Esophagus muscularis mucosa (tissue), 4 donors: ENCODE measurements around the gene TMPRSS15. TPM values are rescaled to one million over a fixed set of nuclear protein-coding genes. Genes with fewer than 3 reads are reported as not detected.

Source experiments
- DNase-seq: peaks from one replicate; pipeline ENCODE4 v3.0.0-alpha.2; 2017; ENCODE audit errors: extremely low spot score
- H3K27ac ChIP-seq, 4 donors: fragments of 200-600 bp; sonication (generic); replicated peaks in 1 of 4; 1 replicate in 3 of 4; 2 replicates in 1 of 4; pipeline ENCODE4 v1.5.1; 2016 to 2019; ENCODE audit warnings: mild to moderate bottlenecking in 1 of 4
- H3K27me3 ChIP-seq, 4 donors: fragments of 200-600 bp; sonication (generic); one replicate each; pipeline versions ENCODE4 v1.5.1 to v1.6.0; 2016 to 2019
- H3K36me3 ChIP-seq, 4 donors: fragments of 200-600 bp; sonication (generic); one replicate each; pipeline ENCODE4 v1.5.1; 2016 to 2019
- H3K4me1 ChIP-seq, 4 donors: fragments of 200-600 bp; sonication (generic); one replicate each; pipeline ENCODE4 v1.5.1; 2016 to 2019
- H3K4me3 ChIP-seq, 4 donors: fragments of 200-600 bp; sonication (generic); 1 replicate in 2 of 4; 2 replicates in 2 of 4; pipeline ENCODE4 v1.5.1; 2016 to 2019; ENCODE audit warnings: mild to moderate bottlenecking in 4 of 4, moderate library complexity in 1 of 4
- H3K9me3 ChIP-seq, 4 donors: fragments of 200-600 bp; sonication (generic); 1 replicate in 3 of 4; 2 replicates in 1 of 4; pipeline ENCODE4 v1.5.1; 2016 to 2019
- EP300 ChIP-seq: sonication (generic); formaldehyde crosslinking; IDR thresholded peaks from one replicate; pipeline ENCODE4 v1.6.1; 2017; ENCODE audit warnings: antibody characterized with exemption
- POLR2A ChIP-seq: fragments of 450-650 bp; IDR thresholded peaks from one replicate; pipeline ENCODE4 v1.6.1; 2017; ENCODE audit warnings: antibody characterized with exemption, moderate library complexity, mild to moderate bottlenecking, low read depth
- POLR2AphosphoS5 ChIP-seq, 2 donors: sonication (generic); formaldehyde crosslinking; IDR thresholded peaks; one replicate each; pipeline ENCODE4 v1.6.1; 2017; ENCODE audit warnings: antibody characterized with exemption in 2 of 2
- WGBS: methylation state at CpG from one replicate; pipeline ENCODE4 v1.1.5; 2018; 5-methylcytosine and 5-hydroxymethylcytosine counted together
- intact Hi-C: fragments of 100-400 bp; cut with DNase I; formaldehyde crosslinking; loops from one replicate; pipeline ENCODE4 v1.15.1; 2023
- total RNA-seq, 4 donors: library from RNA; depleted of rRNA; stranded (reverse); fragments of >200 nt; gene quantifications; one replicate each; pipeline versions ENCODE4 v1.1.0 to v1.2.1, GENCODE V29; 2016
- TF ChIP-seq, protein P1 (sequence below), 3 experiments: fragments of 200-600 bp in 2 of 3; fragments of 450-650 bp in 1 of 3; sonication (generic) in 2 of 3; IDR thresholded peaks; one replicate each; pipeline ENCODE4 v1.5.1; 2017 to 2019; ENCODE audit warnings: antibody characterized with exemption in 3 of 3, mild to moderate bottlenecking in 2 of 3, moderate library complexity in 1 of 3

The TMPRSS15 gene
- total RNA-seq, 4 donors from 2014 or later, result not detected

DNA sequence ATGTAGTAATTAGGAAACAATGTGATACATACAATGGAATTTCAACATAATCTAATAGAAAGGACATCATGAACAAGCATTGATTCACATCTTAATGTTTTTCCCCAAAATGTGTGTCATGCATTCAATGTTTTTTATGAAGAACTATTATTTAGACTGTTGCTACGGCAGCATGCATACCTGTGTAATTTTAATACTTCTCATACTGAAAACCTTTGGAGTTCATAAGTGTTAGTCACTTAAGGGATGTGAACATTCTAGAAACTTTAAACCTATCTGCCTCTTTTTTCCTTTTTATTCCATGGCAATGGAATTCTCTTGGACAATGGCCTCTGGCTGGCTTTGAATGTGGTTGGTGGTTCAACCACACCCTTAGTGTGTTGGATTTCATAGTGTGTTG is 48.6 kb downstream of the TMPRSS15 start:
- 86% methylated on average over 1 of the region's 1 CpG for WGBS
- no peaks in the 10 kb centered on the region for H3K27me3 ChIP-seq
- TF ChIP-seq POLR2A (no peak), POLR2AphosphoS5 (IDR thresholded peaks at IDR 0.05) (no peak), EP300 (no peak)
- TF ChIP-seq, protein P1, sequence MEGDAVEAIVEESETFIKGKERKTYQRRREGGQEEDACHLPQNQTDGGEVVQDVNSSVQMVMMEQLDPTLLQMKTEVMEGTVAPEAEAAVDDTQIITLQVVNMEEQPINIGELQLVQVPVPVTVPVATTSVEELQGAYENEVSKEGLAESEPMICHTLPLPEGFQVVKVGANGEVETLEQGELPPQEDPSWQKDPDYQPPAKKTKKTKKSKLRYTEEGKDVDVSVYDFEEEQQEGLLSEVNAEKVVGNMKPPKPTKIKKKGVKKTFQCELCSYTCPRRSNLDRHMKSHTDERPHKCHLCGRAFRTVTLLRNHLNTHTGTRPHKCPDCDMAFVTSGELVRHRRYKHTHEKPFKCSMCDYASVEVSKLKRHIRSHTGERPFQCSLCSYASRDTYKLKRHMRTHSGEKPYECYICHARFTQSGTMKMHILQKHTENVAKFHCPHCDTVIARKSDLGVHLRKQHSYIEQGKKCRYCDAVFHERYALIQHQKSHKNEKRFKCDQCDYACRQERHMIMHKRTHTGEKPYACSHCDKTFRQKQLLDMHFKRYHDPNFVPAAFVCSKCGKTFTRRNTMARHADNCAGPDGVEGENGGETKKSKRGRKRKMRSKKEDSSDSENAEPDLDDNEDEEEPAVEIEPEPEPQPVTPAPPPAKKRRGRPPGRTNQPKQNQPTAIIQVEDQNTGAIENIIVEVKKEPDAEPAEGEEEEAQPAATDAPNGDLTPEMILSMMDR (IDR thresholded peaks at IDR 0.05), result no peak
- no peak overlapping the region for H3K4me3 ChIP-seq
- intact Hi-C loops, result no loop called here
- no peak for DNase-seq
- no peaks in the 10 kb centered on the region for H3K36me3 ChIP-seq
- no peaks in the 10 kb centered on the region for H3K9me3 ChIP-seq
- H3K4me1 ChIP-seq, result peaks cover 0 to 6% (median 0%) of the 10 kb centered on the region in 4 donors
- H3K27ac ChIP-seq, result no peak overlapping the region

DNA sequence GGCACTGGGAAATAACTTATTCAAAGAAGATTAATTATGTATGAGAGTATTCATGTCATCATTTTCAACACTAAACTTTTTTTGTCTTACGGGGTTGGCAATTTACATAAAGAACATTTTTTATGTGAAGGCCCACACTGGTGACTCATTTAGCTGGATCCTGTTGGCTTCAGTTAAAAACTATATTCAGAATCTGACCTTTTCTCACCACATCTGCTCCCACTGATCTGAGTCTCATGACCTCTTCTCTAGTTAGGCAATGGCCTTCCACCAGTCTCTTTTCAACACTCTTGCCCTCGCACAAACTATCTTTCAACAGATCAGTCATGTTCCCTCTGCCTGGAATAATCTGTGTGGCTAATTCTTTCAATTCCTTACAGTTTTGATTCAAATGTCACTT is 53.4 kb downstream of the TMPRSS15 start:
- DNase-seq, result no peak
- Histone ChIP-seq H3K27ac (no peak overlapping the region), H3K36me3 (no peaks in the 10 kb centered on the region), H3K4me1 (peaks cover 0 to 7% (median 0%) of the 10 kb centered on the region in 4 donors), H3K9me3 (no peaks in the 10 kb centered on the region), H3K27me3 (no peaks in the 10 kb centered on the region), H3K4me3 (no peak overlapping the region)
- WGBS, result 38% methylated on average over 2 of the region's 2 CpGs
- intact Hi-C loops, result no loop called here
- no peak for TF ChIP-seq EP300
- no peak for TF ChIP-seq POLR2AphosphoS5 (IDR thresholded peaks at IDR 0.05)
- TF ChIP-seq, protein P1 (IDR thresholded peaks at IDR 0.05), result no peak
- TF ChIP-seq POLR2A, result no peak

DNA sequence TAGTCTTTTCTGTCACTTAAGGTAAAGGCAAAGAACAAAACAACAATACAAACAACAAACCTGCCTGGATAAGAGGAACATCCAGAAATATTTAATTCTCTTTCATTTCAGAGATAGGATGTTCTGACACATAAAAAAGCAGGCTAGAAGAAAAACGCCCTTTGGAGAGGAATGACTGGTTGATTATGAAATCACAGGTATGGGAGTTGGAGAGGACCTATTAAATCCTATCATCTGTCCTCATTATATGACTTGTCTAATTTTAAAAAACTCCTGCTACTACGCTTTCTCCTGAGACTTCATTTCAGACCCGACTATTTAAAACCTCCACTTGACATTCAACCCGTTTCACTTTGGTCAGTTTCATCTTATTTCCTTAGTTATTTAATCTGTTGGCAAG is 54.1 kb downstream of the TMPRSS15 start:
- Histone ChIP-seq H3K4me1 (peaks cover 0 to 7% (median 0%) of the 10 kb centered on the region in 4 donors), H3K4me3 (no peak overlapping the region), H3K36me3 (no peaks in the 10 kb centered on the region), H3K9me3 (no peaks in the 10 kb centered on the region), H3K27ac (no peak overlapping the region), H3K27me3 (no peaks in the 10 kb centered on the region)
- 64% methylated on average over 4 of the region's 4 CpGs for WGBS
- DNase-seq, result no peak
- intact Hi-C loops, result no loop called here
- TF ChIP-seq EP300, result no peak

DNA sequence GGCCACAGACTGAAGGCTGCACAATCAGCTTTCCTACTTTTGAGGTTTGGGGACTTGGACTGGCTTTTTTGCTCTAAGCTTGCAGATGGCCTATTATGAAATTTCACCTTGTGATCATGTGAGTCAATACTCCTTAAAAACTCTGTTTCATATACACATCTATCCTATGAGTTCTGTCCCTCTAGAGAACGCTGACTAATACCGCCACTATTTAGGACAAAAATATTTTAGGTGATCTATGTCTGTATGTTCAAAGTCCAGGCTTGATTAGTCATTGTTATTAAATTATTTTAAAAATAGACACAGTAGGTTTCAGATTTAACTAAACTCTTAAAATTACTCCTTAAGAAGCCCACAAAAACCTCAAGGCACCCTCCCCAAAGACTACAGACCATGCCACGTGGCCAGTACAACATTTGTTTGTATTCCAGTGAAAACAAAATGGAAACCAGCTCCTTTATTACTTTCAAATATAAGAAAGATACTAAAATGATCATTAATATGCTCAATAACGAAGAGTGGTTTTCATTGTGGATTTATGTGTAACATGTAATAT is 63.1 kb downstream of the TMPRSS15 start:
- no peaks in the 10 kb centered on the region for H3K36me3 ChIP-seq

DNA sequence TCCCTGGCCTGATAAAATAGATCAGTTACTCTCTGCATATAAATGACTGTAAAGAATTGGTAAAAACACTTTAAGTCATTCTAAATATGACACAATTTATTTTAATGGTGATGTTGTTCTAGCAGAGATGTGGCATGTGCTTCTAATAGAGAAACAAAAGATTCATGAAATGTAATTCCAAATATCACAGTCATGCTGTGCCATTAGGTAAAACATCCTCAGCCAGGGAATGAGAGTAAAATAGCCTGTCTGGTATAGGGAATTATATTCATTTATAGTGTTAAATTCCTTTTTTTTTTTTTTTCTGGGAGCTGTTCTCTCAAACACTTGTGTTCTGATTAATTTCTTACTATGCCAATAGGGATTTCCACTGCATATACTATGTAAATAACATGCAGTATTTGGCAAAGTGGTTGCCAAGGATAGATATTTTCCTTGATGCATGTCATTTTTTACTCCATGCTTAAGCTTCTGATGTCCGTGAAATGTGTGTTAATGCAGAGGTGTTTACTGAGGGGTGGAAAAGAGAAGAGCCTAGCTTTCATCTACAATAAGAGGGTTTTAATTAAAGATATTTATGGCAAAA is 67.8 kb downstream of the TMPRSS15 start:
- H3K27me3 ChIP-seq, result no peaks in the 10 kb centered on the region
- H3K4me1 ChIP-seq, result no peaks in the 10 kb centered on the region
- no peak for DNase-seq
- no peak overlapping the region for H3K27ac ChIP-seq
- intact Hi-C loops, result no loop called here
- H3K36me3 ChIP-seq, result no peaks in the 10 kb centered on the region
- whole genome bisulfite sequencing, result 77% methylated on average over 1 of the region's 1 CpG
- H3K9me3 ChIP-seq, result no peaks in the 10 kb centered on the region
- no peak overlapping the region for H3K4me3 ChIP-seq
- TF ChIP-seq POLR2AphosphoS5 (IDR thresholded peaks at IDR 0.05), result no peak
- TF ChIP-seq, protein P1 (IDR thresholded peaks at IDR 0.05), result no peak

More for the DNA sequence above, 63.1 kb downstream of the TMPRSS15 start:
- Histone ChIP-seq H3K4me1 (no peaks in the 10 kb centered on the region), H3K27me3 (no peaks in the 10 kb centered on the region), H3K9me3 (no peaks in the 10 kb centered on the region), H3K27ac (no peak overlapping the region), H3K4me3 (no peak overlapping the region)
- WGBS, result 76% methylated on average over 4 of the region's 4 CpGs
- no peak for DNase-seq
- intact Hi-C loops, result no loop called here
- no peak for TF ChIP-seq POLR2A
- no peak for TF ChIP-seq POLR2AphosphoS5 (IDR thresholded peaks at IDR 0.05)
- TF ChIP-seq EP300, result no peak
- TF ChIP-seq, protein P1 (IDR thresholded peaks at IDR 0.05), result no peak
